BE2C (cell line): ENCODE data around the gene IL19.

Source experiments
- DNase-seq: peaks from one replicate; pipeline ENCODE4 v3.0.0-alpha.2; 2020
- H3K27me3 ChIP-seq: fragments of 250-450 bp; sonication (Bioruptor Pico); 2 replicates; pipeline ENCODE4 v1.5.1; 2020; ENCODE audit warnings: mild to moderate bottlenecking
- H3K36me3 ChIP-seq: fragments of 250-450 bp; sonication (Bioruptor Pico); 2 replicates; pipeline ENCODE4 v1.5.1; 2020; ENCODE audit warnings: mild to moderate bottlenecking
- H3K4me1 ChIP-seq: fragments of 250-450 bp; sonication (Bioruptor Pico); 2 replicates; pipeline ENCODE4 v1.5.1; 2020
- H3K4me3 ChIP-seq: 2 replicates; pipeline ENCODE4 v1.5.1; 2011; ENCODE audit warnings: low read depth, low read length
- H3K9me3 ChIP-seq: fragments of 250-450 bp; sonication (Bioruptor Pico); 2 replicates; pipeline ENCODE4 v1.5.1; 2020
- CTCF ChIP-seq: IDR thresholded peaks from 2 replicates; pipeline ENCODE4 v1.5.1; 2012; ENCODE audit warnings: mild to moderate bottlenecking, low read depth, low read length

The IL19 gene

GRCh38 chr1:206785182-206785765 lies 14.7 kb downstream of the IL19 start:
- H3K9me3 ChIP-seq = no peaks in the 10 kb centered on the region
- H3K36me3 ChIP-seq = no peaks in the 10 kb centered on the region
- H3K4me1 ChIP-seq = no peaks in the 10 kb centered on the region
- no peaks in the 10 kb centered on the region for H3K27me3 ChIP-seq
- no peak for TF ChIP-seq CTCF
- H3K4me3 ChIP-seq = no peak overlapping the region
- no peak for DNase-seq

- Histone ChIP-seq H3K36me3 (no peaks in the 10 kb centered on the region), H3K4me3 (no peak overlapping the region), H3K27me3 (no peaks in the 10 kb centered on the region), H3K9me3 (no peaks in the 10 kb centered on the region), H3K4me1 (no peaks in the 10 kb centered on the region)
- no peak for TF ChIP-seq CTCF
- no peak for DNase-seq
These were observed 15.8 kb downstream of the IL19 start for GRCh38 chr1:206786212-206786886.

GRCh38 chr1:206787891-206788290 lies 17.3 kb downstream of the IL19 start:
- no peak for DNase-seq
- Histone ChIP-seq H3K4me3 (no peak overlapping the region), H3K36me3 (no peaks in the 10 kb centered on the region), H3K4me1 (no peaks in the 10 kb centered on the region), H3K27me3 (no peaks in the 10 kb centered on the region), H3K9me3 (no peaks in the 10 kb centered on the region)
- TF ChIP-seq CTCF = no peak

GRCh38 chr1:206788487-206789050 lies 18.0 kb downstream of the IL19 start:
- H3K4me1 ChIP-seq = no peaks in the 10 kb centered on the region
- H3K36me3 ChIP-seq = no peaks in the 10 kb centered on the region
- TF ChIP-seq CTCF = no peak
- H3K27me3 ChIP-seq = no peaks in the 10 kb centered on the region
- no peak overlapping the region for H3K4me3 ChIP-seq
- no peaks in the 10 kb centered on the region for H3K9me3 ChIP-seq
- no peak for DNase-seq

- Histone ChIP-seq H3K27me3 (no peaks in the 10 kb centered on the region), H3K4me3 (no peak overlapping the region), H3K4me1 (no peaks in the 10 kb centered on the region), H3K36me3 (no peaks in the 10 kb centered on the region), H3K9me3 (no peaks in the 10 kb centered on the region)
- no peak for DNase-seq
- TF ChIP-seq CTCF = no peak
These were observed 20.1 kb downstream of the IL19 start for GRCh38 chr1:206790502-206791250.
